Neural progenitor cell (in vitro differentiated cells): ENCODE data around the gene PON1. TPM values are rescaled to one million over a fixed set of nuclear protein-coding genes. Genes with fewer than 3 reads are reported as not detected.

Source experiments
- DNase-seq: peaks from one replicate; pipeline ENCODE4 v3.0.0-alpha.2; 2016; ENCODE audit warnings: low spot score
- H2AFZ ChIP-seq: fragments of 200-600 bp; sonication (generic); replicated peaks from 2 replicates; pipeline ENCODE4 v1.6.1; 2016; ENCODE audit warnings: antibody characterized with exemption
- H3F3A ChIP-seq: fragments of 200-600 bp; sonication (generic); 2 replicates; pipeline ENCODE4 v1.6.1; 2016; ENCODE audit warnings: antibody characterized with exemption, low read depth
- H3K27ac ChIP-seq: fragments of 200-600 bp; sonication (generic); 2 replicates; pipeline ENCODE4 v1.5.1; 2016; ENCODE audit warnings: mild to moderate bottlenecking
- H3K27me3 ChIP-seq: fragments of 200-600 bp; sonication (generic); 2 replicates; pipeline ENCODE4 v1.6.1; 2016; ENCODE audit warnings: mild to moderate bottlenecking, moderate library complexity
- H3K36me3 ChIP-seq: fragments of 200-600 bp; sonication (generic); 2 replicates; pipeline ENCODE4 v1.5.1; 2016
- H3K4me1 ChIP-seq: fragments of 200-600 bp; sonication (generic); 2 replicates; pipeline ENCODE4 v1.6.1; 2016; ENCODE audit warnings: mixed run types
- H3K4me2 ChIP-seq: fragments of 200-600 bp; sonication (generic); 2 replicates; pipeline ENCODE4 v1.6.1; 2016
- H3K4me3 ChIP-seq: fragments of 200-600 bp; sonication (generic); 2 replicates; pipeline ENCODE4 v1.5.1; 2016
- H3K79me2 ChIP-seq: fragments of 200-600 bp; sonication (generic); 2 replicates; pipeline ENCODE4 v1.6.1; 2016; ENCODE audit warnings: low read depth
- H3K9ac ChIP-seq: fragments of 200-600 bp; sonication (generic); 2 replicates; pipeline ENCODE4 v1.6.1; 2016
- H3K9me3 ChIP-seq: fragments of 200-600 bp; sonication (generic); 2 replicates; pipeline ENCODE4 v1.5.1; 2016; ENCODE audit warnings: low read depth
- H4K20me1 ChIP-seq: fragments of 200-600 bp; sonication (generic); 2 replicates; pipeline ENCODE4 v1.6.1; 2016; ENCODE audit warnings: low read depth
- H3K27ac Mint-ChIP-seq: 3 replicates; pipeline ENCODE4 v1.8.0; 2021; ENCODE audit warnings: mixed read lengths
- H3K27me3 Mint-ChIP-seq: 2 replicates; pipeline ENCODE4 v1.8.0; 2022; ENCODE audit warnings: low read depth, mild to moderate bottlenecking, inconsistent platforms, moderate library complexity, mixed read lengths; ENCODE audit not compliant: insufficient read depth
- H3K36me3 Mint-ChIP-seq: 3 replicates; pipeline ENCODE4 v1.8.0; 2021; ENCODE audit warnings: mixed read lengths
- H3K4me1 Mint-ChIP-seq: 3 replicates; pipeline ENCODE4 v1.8.0; 2021; ENCODE audit warnings: mixed read lengths
- H3K4me3 Mint-ChIP-seq: 3 replicates; pipeline ENCODE4 v1.8.0; 2021; ENCODE audit warnings: mild to moderate bottlenecking, moderate library complexity, mixed read lengths
- H3K9me3 Mint-ChIP-seq: 3 replicates; pipeline ENCODE4 v1.8.0; 2020; ENCODE audit warnings: mixed read lengths
- EZH2 ChIP-seq: fragments of 200-600 bp; sonication (generic); IDR thresholded peaks from 2 replicates; pipeline ENCODE4 v1.6.1; 2017; ENCODE audit warnings: antibody characterized with exemption, mild to moderate bottlenecking, moderate library complexity
- EZH2phosphoT487 ChIP-seq: fragments of 200-600 bp; sonication (generic); IDR thresholded peaks from 2 replicates; pipeline ENCODE4 v1.6.1; 2017; ENCODE audit warnings: antibody characterized with exemption
- total RNA-seq: library from RNA; depleted of rRNA; stranded (reverse); fragments of >200 nt; gene quantifications from 2 replicates; pipeline ENCODE4 v1.2.3, GENCODE V29; 2015; ENCODE audit warnings: low replicate concordance
- TF ChIP-seq, protein P1 (sequence below): fragments of 200-600 bp; sonication (generic); IDR thresholded peaks from 2 replicates; pipeline ENCODE4 v1.5.1; 2017; ENCODE audit warnings: antibody characterized with exemption, mild to moderate bottlenecking

The PON1 gene
- total RNA-seq, 1 donor from 2014 or later: 1.7 TPM

DNA sequence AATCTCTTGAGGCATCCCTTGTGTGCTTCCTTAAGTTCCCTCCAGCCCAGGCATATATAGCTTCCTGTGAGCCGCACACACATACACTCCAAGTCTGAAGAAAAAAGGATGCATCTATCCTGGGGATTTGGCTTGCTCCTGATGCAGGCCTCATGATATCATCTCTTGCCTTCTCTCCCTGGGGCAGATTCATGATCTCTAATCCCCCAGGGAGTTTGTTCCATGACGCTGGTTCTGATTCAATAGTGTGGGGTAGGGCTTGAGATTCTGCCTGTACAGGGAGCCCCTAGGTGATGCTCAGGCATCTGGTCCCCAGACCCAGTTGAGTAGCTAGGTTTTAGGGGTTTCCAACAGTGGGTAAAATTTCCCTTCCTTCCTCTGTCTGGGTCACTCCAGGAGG lies 1.5 kb downstream of the PON1 start:
- peaks cover 3% of the 10 kb centered on the region for H3K36me3 ChIP-seq
- no peak overlapping the region for H3K4me3 Mint-ChIP-seq
- H3K4me2 ChIP-seq: no peak overlapping the region
- TF ChIP-seq EZH2phosphoT487 (no peak), EZH2 (no peak)
- TF ChIP-seq, protein P1, sequence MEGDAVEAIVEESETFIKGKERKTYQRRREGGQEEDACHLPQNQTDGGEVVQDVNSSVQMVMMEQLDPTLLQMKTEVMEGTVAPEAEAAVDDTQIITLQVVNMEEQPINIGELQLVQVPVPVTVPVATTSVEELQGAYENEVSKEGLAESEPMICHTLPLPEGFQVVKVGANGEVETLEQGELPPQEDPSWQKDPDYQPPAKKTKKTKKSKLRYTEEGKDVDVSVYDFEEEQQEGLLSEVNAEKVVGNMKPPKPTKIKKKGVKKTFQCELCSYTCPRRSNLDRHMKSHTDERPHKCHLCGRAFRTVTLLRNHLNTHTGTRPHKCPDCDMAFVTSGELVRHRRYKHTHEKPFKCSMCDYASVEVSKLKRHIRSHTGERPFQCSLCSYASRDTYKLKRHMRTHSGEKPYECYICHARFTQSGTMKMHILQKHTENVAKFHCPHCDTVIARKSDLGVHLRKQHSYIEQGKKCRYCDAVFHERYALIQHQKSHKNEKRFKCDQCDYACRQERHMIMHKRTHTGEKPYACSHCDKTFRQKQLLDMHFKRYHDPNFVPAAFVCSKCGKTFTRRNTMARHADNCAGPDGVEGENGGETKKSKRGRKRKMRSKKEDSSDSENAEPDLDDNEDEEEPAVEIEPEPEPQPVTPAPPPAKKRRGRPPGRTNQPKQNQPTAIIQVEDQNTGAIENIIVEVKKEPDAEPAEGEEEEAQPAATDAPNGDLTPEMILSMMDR: no peak
- H3K4me1 ChIP-seq: peaks cover 7% of the 10 kb centered on the region
- H3K36me3 Mint-ChIP-seq: no peaks in the 10 kb centered on the region
- H3K4me3 ChIP-seq: no peak overlapping the region
- H3K9me3 ChIP-seq: no peaks in the 10 kb centered on the region
- H3K27me3 Mint-ChIP-seq: peaks cover 6% of the 10 kb centered on the region
- no peak for DNase-seq
- H3F3A ChIP-seq: no peaks in the 10 kb centered on the region
- H3K79me2 ChIP-seq: no peaks in the 10 kb centered on the region
- no peak overlapping the region for H3K27ac ChIP-seq
- no peak overlapping the region for H3K9ac ChIP-seq
- H3K4me1 Mint-ChIP-seq: peaks cover 2% of the 10 kb centered on the region
- H4K20me1 ChIP-seq: no peaks in the 10 kb centered on the region
- peaks cover 24% of the 10 kb centered on the region for H3K27me3 ChIP-seq
- H2AFZ ChIP-seq: no peak overlapping the region
- no peak overlapping the region for H3K27ac Mint-ChIP-seq
- no peaks in the 10 kb centered on the region for H3K9me3 Mint-ChIP-seq

DNA sequence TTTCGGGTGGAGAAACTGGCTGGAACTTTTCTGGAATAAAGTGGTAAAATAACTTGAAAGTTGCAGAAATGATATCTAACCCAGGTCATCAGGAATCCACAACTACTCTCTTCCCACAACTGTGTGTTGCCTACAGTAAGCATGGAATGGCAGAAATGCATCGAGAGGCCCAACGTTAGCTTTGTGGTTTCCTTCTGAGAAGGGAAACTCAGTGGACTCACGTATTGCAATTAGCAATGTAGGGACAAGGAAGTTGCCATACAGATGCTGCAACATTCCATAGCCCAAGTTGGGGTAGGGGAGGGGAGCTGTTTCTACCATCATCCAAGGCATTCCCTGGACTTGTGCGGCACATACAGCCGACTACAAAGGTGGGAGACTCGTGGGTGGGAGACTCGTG lies 1.9 kb downstream of the PON1 start:
- Histone ChIP-seq H3F3A (no peaks in the 10 kb centered on the region), H3K4me3 (no peak overlapping the region), H3K79me2 (no peaks in the 10 kb centered on the region), H3K4me1 (peaks cover 11% of the 10 kb centered on the region), H3K27ac (no peak overlapping the region), H3K4me2 (no peak overlapping the region), H3K9ac (no peak overlapping the region), H3K9me3 (no peaks in the 10 kb centered on the region), H2AFZ (no peak overlapping the region), H4K20me1 (no peaks in the 10 kb centered on the region), H3K36me3 (peaks cover 3% of the 10 kb centered on the region), H3K27me3 (peaks cover 24% of the 10 kb centered on the region)
- Mint-ChIP-seq H3K36me3 (no peaks in the 10 kb centered on the region), H3K4me3 (no peak overlapping the region), H3K27ac (no peak overlapping the region), H3K9me3 (no peaks in the 10 kb centered on the region), H3K4me1 (peaks cover 5% of the 10 kb centered on the region), H3K27me3 (peaks cover 4% of the 10 kb centered on the region)
- TF ChIP-seq EZH2: no peak
- no peak for TF ChIP-seq EZH2phosphoT487
- TF ChIP-seq, protein P1: no peak
- DNase-seq: no peak

DNA sequence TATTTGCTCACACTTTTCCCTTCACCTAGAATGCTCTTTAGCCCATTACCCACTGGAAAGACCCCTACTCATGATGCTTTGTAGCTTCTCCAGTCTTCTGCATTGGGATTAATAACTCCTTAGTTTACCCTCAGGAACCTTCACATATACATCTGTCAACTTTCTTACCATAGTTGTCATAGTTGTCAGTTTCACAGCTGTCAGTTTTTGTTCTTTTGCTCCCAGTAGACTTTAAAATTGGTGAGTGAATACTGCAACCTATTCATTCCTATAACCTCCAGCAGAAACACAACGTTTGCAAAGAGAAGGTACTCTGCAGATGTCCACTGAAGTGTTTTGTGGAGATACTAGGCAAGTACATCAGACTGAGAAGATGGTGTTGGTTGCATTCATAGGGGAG lies 2.6 kb downstream of the PON1 start:
- H3K36me3 ChIP-seq: peaks cover 3% of the 10 kb centered on the region
- H2AFZ ChIP-seq: no peak overlapping the region
- Mint-ChIP-seq H3K36me3 (no peaks in the 10 kb centered on the region), H3K4me1 (peaks cover 3% of the 10 kb centered on the region), H3K9me3 (no peaks in the 10 kb centered on the region), H3K4me3 (no peak overlapping the region), H3K27ac (no peak overlapping the region), H3K27me3 (peaks cover 4% of the 10 kb centered on the region)
- no peak for DNase-seq
- TF ChIP-seq EZH2phosphoT487 (no peak), EZH2 (no peak)
- TF ChIP-seq, protein P1: no peak
- H3K27ac ChIP-seq: no peak overlapping the region
- peaks cover 24% of the 10 kb centered on the region for H3K27me3 ChIP-seq
- no peaks in the 10 kb centered on the region for H3K9me3 ChIP-seq
- peaks cover 16% of the 10 kb centered on the region for H3K4me1 ChIP-seq
- no peak overlapping the region for H3K4me2 ChIP-seq
- H3K4me3 ChIP-seq: no peak overlapping the region
- H3K9ac ChIP-seq: no peak overlapping the region
- H4K20me1 ChIP-seq: no peaks in the 10 kb centered on the region
- no peaks in the 10 kb centered on the region for H3F3A ChIP-seq
- no peaks in the 10 kb centered on the region for H3K79me2 ChIP-seq
